CD14-positive monocyte (primary cell): ENCODE results near the gene GLI1. TPM values are rescaled to one million over a fixed set of nuclear protein-coding genes. Genes with fewer than 3 reads are reported as not detected.

ENCODE experiments used
- DNase-seq, 3 donors: peaks; one replicate each; pipeline ENCODE4 v3.0.0-alpha.2; 2011 to 2022
- H2AFZ ChIP-seq: 2 replicates; pipeline ENCODE4 v1.6.0; 2012; ENCODE audit warnings: mild to moderate bottlenecking, low read depth, low read length, inconsistent platforms; ENCODE audit not compliant: insufficient read depth, poor library complexity, severe bottlenecking
- H3K27ac ChIP-seq, 2 donors: 1 replicate in 1 of 2; 2 replicates in 1 of 2; pipeline ENCODE4 v1.5.1; 2012 to 2013; ENCODE audit warnings: low read length in 2 of 2, control low read depth in 1 of 2, inconsistent platforms in 1 of 2, low read depth in 1 of 2, mild to moderate bottlenecking in 1 of 2
- H3K27me3 ChIP-seq, 2 donors: one replicate each; pipeline versions ENCODE4 v1.6.0 to v1.6.1; 2011 to 2013; ENCODE audit warnings: low read length in 2 of 2; ENCODE audit not compliant: control insufficient read depth in 2 of 2, insufficient read depth in 2 of 2
- H3K36me3 ChIP-seq, 2 donors: replicated peaks in 1 of 2; 1 replicate in 1 of 2; 2 replicates in 1 of 2; pipeline versions ENCODE4 v1.5.1 to v1.6.1; 2012 to 2013; ENCODE audit warnings: low read length in 2 of 2, control low read depth in 1 of 2, inconsistent platforms in 1 of 2, mild to moderate bottlenecking in 1 of 2; ENCODE audit not compliant: insufficient read depth in 2 of 2, control insufficient read depth in 1 of 2
- H3K4me1 ChIP-seq, 2 donors: 1 replicate in 1 of 2; 2 replicates in 1 of 2; pipeline versions ENCODE4 v1.5.1 to v1.6.1; 2012 to 2013; ENCODE audit warnings: low read length in 2 of 2, control low read depth in 1 of 2, inconsistent platforms in 1 of 2, mild to moderate bottlenecking in 1 of 2, moderate library complexity in 1 of 2; ENCODE audit not compliant: insufficient read depth in 2 of 2, control insufficient read depth in 1 of 2
- H3K4me2 ChIP-seq: replicated peaks from 2 replicates; pipeline ENCODE3; 2012; ENCODE audit warnings: low read length, moderate library complexity, mild to moderate bottlenecking; ENCODE audit not compliant: poor library complexity, severe bottlenecking; ENCODE audit errors: extremely low read depth
- H3K4me3 ChIP-seq, 3 experiments: fragments of 200-600 bp in 1 of 3; sonication (generic) in 1 of 3; replicated peaks in 1 of 3; 1 replicate in 2 of 3; 2 replicates in 1 of 3; pipeline ENCODE4 v1.5.1; 2011 to 2013; ENCODE audit warnings: low read length in 3 of 3, mild to moderate bottlenecking in 3 of 3, control low read depth in 2 of 3, low read depth in 2 of 3, inconsistent platforms in 1 of 3, moderate library complexity in 1 of 3
- H3K79me2 ChIP-seq: 2 replicates; pipeline ENCODE4 v1.6.0; 2012; ENCODE audit warnings: mild to moderate bottlenecking, control low read depth, inconsistent platforms, low read length, moderate library complexity; ENCODE audit not compliant: insufficient read depth
- H3K9ac ChIP-seq: 2 replicates; pipeline ENCODE4 v1.6.0; 2017; ENCODE audit warnings: low read length, mild to moderate bottlenecking; ENCODE audit not compliant: insufficient read depth, poor library complexity, severe bottlenecking
- H3K9me3 ChIP-seq, 2 donors: replicated peaks in 1 of 2; 1 replicate in 1 of 2; 2 replicates in 1 of 2; pipeline versions ENCODE4 v1.5.1 to v1.6.1; 2012 to 2013; ENCODE audit warnings: low read length in 2 of 2, control low read depth in 1 of 2; ENCODE audit not compliant: control insufficient read depth in 1 of 2, insufficient read depth in 1 of 2
- H4K20me1 ChIP-seq: 2 replicates; pipeline ENCODE4 v1.6.0; 2012; ENCODE audit warnings: mild to moderate bottlenecking, low read length, control low read depth, moderate library complexity; ENCODE audit not compliant: insufficient read depth
- H3K27ac Mint-ChIP-seq, 7 donors: one replicate each; pipeline ENCODE4 v1.8.0; 2020; ENCODE audit warnings: mild to moderate bottlenecking in 7 of 7, mixed read lengths in 7 of 7, moderate library complexity in 6 of 7, inconsistent platforms in 2 of 7
- H3K27me3 Mint-ChIP-seq, 3 donors: one replicate each; pipeline ENCODE4 v1.8.0; 2021 to 2022; ENCODE audit warnings: low read depth in 3 of 3, mild to moderate bottlenecking in 3 of 3, mixed read lengths in 3 of 3, moderate library complexity in 3 of 3, inconsistent platforms in 1 of 3
- H3K36me3 Mint-ChIP-seq, 2 donors: one replicate each; pipeline ENCODE4 v1.8.0; 2020; ENCODE audit warnings: mixed read lengths in 2 of 2, inconsistent platforms in 1 of 2, mild to moderate bottlenecking in 1 of 2
- H3K4me1 Mint-ChIP-seq: one replicate; pipeline ENCODE4 v1.8.0; 2020; ENCODE audit warnings: mild to moderate bottlenecking, mixed read lengths
- H3K4me3 Mint-ChIP-seq, 2 donors: one replicate each; pipeline ENCODE4 v1.8.0; 2020; ENCODE audit warnings: mild to moderate bottlenecking in 2 of 2, mixed read lengths in 2 of 2, moderate library complexity in 1 of 2
- H3K9me3 Mint-ChIP-seq, 7 donors: one replicate each; pipeline ENCODE4 v1.8.0; 2020 to 2022; ENCODE audit warnings: mixed read lengths in 7 of 7, mild to moderate bottlenecking in 6 of 7, moderate library complexity in 6 of 7, inconsistent platforms in 2 of 7
- WGBS: methylation state at CpG from one replicate; pipeline ENCODE4 v1.1.5; 2013; ENCODE audit warnings: missing lambda C conversion rate; ENCODE audit not compliant: insufficient coverage; 5-methylcytosine and 5-hydroxymethylcytosine counted together
- intact Hi-C, 2 donors: fragments of 100-400 bp; cut with micrococcal nuclease; formaldehyde crosslinking; loops; one replicate each; pipeline versions ENCODE4 v1.15.0 to v1.15.1; 2023
- polyA plus RNA-seq, 3 donors: library from polyadenylated mRNA; depleted of rRNA in 1 of 3; unstranded in 2 of 3; stranded (reverse) in 1 of 3; fragments of 300-500 nt in 2 of 3; fragments of >200 nt in 1 of 3; fragmentation: Illumina TruSeq in 2 of 3; gene quantifications; 1 replicate in 2 of 3; 2 replicates in 1 of 3; pipeline ENCODE4 v1.2.3, GENCODE V29; 2012 to 2021
- TF ChIP-seq, protein P1 (sequence below): fragments of 200-600 bp; IDR thresholded peaks from one replicate; pipeline ENCODE4 v1.8.0; 2022; ENCODE audit warnings: antibody characterized with exemption, mild to moderate bottlenecking

GLI1 gene
- polyA plus RNA-seq, 3 donors: 0.05 TPM; not detected in 2

DNA sequence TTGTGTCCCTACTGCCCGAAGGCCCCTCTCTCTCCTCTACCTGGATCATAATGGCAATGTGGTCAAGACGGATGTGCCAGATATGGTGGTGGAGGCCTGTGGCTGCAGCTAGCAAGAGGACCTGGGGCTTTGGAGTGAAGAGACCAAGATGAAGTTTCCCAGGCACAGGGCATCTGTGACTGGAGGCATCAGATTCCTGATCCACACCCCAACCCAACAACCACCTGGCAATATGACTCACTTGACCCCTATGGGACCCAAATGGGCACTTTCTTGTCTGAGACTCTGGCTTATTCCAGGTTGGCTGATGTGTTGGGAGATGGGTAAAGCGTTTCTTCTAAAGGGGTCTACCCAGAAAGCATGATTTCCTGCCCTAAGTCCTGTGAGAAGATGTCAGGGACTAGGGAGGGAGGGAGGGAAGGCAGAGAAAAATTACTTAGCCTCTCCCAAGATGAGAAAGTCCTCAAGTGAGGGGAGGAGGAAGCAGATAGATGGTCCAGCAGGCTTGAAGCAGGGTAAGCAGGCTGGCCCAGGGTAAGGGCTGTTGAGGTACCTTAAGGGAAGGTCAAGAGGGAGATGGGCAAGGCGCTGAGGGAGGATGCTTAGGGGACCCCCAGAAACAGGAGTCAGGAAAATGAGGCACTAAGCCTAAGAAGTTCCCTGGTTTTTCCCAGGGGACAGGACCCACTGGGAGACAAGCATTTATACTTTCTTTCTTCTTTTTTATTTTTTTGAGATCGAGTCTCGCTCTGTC lies 2.7 kb upstream of the GLI1 start:
- H3K27ac ChIP-seq: no peak overlapping the region
- peaks cover 32 to 47% of the 10 kb centered on the region in 2 donors for H3K4me1 ChIP-seq
- peaks cover 14 to 18% of the 10 kb centered on the region in 2 donors for H3K27me3 ChIP-seq
- TF ChIP-seq, protein P1, sequence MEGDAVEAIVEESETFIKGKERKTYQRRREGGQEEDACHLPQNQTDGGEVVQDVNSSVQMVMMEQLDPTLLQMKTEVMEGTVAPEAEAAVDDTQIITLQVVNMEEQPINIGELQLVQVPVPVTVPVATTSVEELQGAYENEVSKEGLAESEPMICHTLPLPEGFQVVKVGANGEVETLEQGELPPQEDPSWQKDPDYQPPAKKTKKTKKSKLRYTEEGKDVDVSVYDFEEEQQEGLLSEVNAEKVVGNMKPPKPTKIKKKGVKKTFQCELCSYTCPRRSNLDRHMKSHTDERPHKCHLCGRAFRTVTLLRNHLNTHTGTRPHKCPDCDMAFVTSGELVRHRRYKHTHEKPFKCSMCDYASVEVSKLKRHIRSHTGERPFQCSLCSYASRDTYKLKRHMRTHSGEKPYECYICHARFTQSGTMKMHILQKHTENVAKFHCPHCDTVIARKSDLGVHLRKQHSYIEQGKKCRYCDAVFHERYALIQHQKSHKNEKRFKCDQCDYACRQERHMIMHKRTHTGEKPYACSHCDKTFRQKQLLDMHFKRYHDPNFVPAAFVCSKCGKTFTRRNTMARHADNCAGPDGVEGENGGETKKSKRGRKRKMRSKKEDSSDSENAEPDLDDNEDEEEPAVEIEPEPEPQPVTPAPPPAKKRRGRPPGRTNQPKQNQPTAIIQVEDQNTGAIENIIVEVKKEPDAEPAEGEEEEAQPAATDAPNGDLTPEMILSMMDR: no peak
- no peaks in the 10 kb centered on the region for H4K20me1 ChIP-seq
- peaks cover 0 to 4% of the 10 kb centered on the region in 2 donors for H3K9me3 ChIP-seq
- peaks cover 44% of the 10 kb centered on the region for H3K4me1 Mint-ChIP-seq
- H3K79me2 ChIP-seq: no peaks in the 10 kb centered on the region
- no peak overlapping the region for H3K9ac ChIP-seq
- H3K9me3 Mint-ChIP-seq: peaks cover 0 to 6% (median 1%) of the 10 kb centered on the region in 7 donors
- no peaks in the 10 kb centered on the region for H3K36me3 ChIP-seq
- 95% methylated on average over 3 of the region's 6 CpGs for WGBS
- H3K27ac Mint-ChIP-seq: peak overlapping the region in 1 of 7 donors; percentile 61
- peaks cover 21 to 36% (median 30%) of the 10 kb centered on the region in 3 donors for H3K27me3 Mint-ChIP-seq
- no peak overlapping the region for H3K4me3 ChIP-seq
- DNase-seq: no peak
- no peak overlapping the region for H3K4me2 ChIP-seq
- no peak overlapping the region for H2AFZ ChIP-seq
- no peak overlapping the region for H3K4me3 Mint-ChIP-seq
- intact Hi-C loops: loop anchor here (5.0 to 10.0 kb wide), 2 partner anchors 152 to 175 kb away; partner anchors contain the start of gene B4GALNT1 (in 1 of the 2)
- peaks cover 2% of the 10 kb centered on the region in 2 donors for H3K36me3 Mint-ChIP-seq

DNA sequence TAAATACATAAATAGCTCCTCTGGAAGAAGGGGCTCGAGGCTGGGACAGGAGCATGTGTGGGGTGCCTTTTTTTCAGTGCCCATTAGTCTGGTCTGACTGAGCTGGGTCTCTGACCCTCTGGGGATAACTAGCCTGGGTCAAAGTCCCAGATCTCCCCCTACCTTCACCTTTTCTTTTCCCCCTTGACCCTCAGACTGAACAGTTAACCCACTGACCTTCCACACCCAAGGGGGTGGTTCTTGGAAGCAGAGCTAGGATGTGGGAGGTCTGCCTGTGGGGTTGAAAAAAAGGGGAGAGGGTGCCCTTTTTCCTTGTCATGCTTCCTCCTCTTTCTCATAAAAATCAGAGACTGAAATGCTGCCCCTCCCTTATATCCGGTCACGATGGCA lies 925 bp upstream of the GLI1 start:
- peaks cover 2 to 3% of the 10 kb centered on the region in 2 donors for H3K36me3 Mint-ChIP-seq
- no peaks in the 10 kb centered on the region for H3K36me3 ChIP-seq
- H3K27ac ChIP-seq: peak overlapping the region; percentile 88 to 94
- H3K4me1 Mint-ChIP-seq: peaks cover 56% of the 10 kb centered on the region
- peaks cover 0 to 4% of the 10 kb centered on the region in 2 donors for H3K9me3 ChIP-seq
- H3K27ac Mint-ChIP-seq: peak overlapping the region; percentile 96 to 99 (median 97)
- TF ChIP-seq, protein P1: no peak
- H4K20me1 ChIP-seq: no peaks in the 10 kb centered on the region
- peak overlapping the region; percentile 86 for H2AFZ ChIP-seq
- peaks cover 35 to 48% (median 45%) of the 10 kb centered on the region in 3 donors for H3K27me3 Mint-ChIP-seq
- H3K4me3 ChIP-seq: peak overlapping the region; percentile 67 to 94 (median 84)
- peak overlapping the region; percentile 95 for H3K4me3 Mint-ChIP-seq
- intact Hi-C loops: loop anchor here (2.0 to 10.0 kb wide), 3 partner anchors 154 to 528 kb away; partner anchors contain the start of gene B4GALNT1 (in 1 of the 2)
- no peaks in the 10 kb centered on the region for H3K79me2 ChIP-seq
- DNase-seq: no peak
- 0% methylated on average over 2 of the region's 3 CpGs for WGBS
- peaks cover 0 to 6% (median 1%) of the 10 kb centered on the region in 7 donors for H3K9me3 Mint-ChIP-seq
- H3K9ac ChIP-seq: peak overlapping the region; percentile 74
- peak overlapping the region; percentile 89 for H3K4me2 ChIP-seq
- H3K4me1 ChIP-seq: peaks cover 42 to 59% of the 10 kb centered on the region in 2 donors
- peaks cover 15 to 20% of the 10 kb centered on the region in 2 donors for H3K27me3 ChIP-seq
